GM23338 (cell line): ENCODE results near the gene FLNB.

Experiments used
- EZH2 ChIP-seq: fragments of 200-600 bp; sonication (generic); IDR thresholded peaks from one replicate; pipeline ENCODE4 v1.8.0; 2017; ENCODE audit warnings: antibody characterized with exemption, mild to moderate bottlenecking, low read depth; ENCODE audit not compliant: unreplicated experiment
- EZH2phosphoT487 ChIP-seq: fragments of 200-600 bp; sonication (generic); IDR thresholded peaks from one replicate; pipeline ENCODE4 v1.8.1; 2018; ENCODE audit warnings: antibody characterized with exemption; ENCODE audit not compliant: unreplicated experiment
- POLR2AphosphoS5 ChIP-seq: IDR thresholded peaks from 2 replicates; pipeline ENCODE4 v1.6.1; 2016; ENCODE audit warnings: antibody characterized with exemption, low read depth
- ZNF114 ChIP-seq: fragments of 250-450 bp; sonication (Bioruptor Pico); IDR thresholded peaks from 2 replicates; pipeline ENCODE4 v1.5.0; 2020; ENCODE audit warnings: mild to moderate bottlenecking, moderate library complexity
- TF ChIP-seq, protein P1 (sequence below), 2 experiments: fragments of 200-600 bp in 1 of 2; sonication (generic) in 1 of 2; conservative IDR thresholded peaks; 2 replicates each; pipeline versions ENCODE4 v1.5.1 to v1.6.1; 2016 to 2017; ENCODE audit warnings: antibody characterized with exemption in 2 of 2, low read depth in 2 of 2, mild to moderate bottlenecking in 2 of 2, moderate library complexity in 1 of 2
- TF ChIP-seq, protein P2 (sequence below): IDR thresholded peaks from one replicate; pipeline ENCODE4 v1.6.1; 2018; ENCODE audit warnings: antibody characterized with exemption; ENCODE audit not compliant: unreplicated experiment

DNA sequence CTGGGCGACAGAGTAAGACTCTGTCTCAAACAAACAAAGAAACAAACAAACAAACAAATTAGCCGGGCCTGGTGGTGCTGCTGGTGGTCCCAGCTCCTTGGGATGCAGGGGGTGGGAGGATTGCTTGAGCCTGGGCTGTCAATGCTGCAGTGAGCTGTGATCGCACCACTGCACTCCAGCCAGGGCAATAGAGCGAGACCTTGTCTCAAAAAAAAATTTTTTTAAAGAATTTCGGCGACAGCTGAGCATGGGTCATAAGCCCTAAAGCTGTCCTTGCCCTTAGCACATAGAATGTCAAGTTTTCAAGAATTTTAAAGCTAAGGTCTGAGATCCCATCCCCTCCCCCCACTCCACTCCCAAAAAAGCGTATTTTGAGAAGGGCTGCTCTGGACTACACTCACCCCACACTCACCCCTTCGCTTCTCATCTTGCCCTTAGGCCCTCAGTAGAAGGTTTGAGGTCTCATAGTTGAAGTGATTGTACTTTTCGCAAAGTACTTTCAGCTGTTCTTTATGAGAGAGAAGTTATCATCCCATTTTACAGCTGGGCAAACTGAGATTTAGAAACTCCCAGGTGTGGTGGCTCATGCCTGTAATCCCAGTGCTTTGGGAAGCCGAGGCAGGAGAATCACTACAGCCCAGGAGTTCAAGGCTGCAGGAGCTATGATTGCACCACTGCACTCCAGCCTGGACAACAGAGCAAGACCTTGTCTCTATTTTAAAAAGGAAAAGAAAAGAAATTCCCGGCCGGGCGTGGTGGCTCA, 34.3 kb upstream of the FLNB start:
- no peak for TF ChIP-seq EZH2phosphoT487
- TF ChIP-seq, protein P1, sequence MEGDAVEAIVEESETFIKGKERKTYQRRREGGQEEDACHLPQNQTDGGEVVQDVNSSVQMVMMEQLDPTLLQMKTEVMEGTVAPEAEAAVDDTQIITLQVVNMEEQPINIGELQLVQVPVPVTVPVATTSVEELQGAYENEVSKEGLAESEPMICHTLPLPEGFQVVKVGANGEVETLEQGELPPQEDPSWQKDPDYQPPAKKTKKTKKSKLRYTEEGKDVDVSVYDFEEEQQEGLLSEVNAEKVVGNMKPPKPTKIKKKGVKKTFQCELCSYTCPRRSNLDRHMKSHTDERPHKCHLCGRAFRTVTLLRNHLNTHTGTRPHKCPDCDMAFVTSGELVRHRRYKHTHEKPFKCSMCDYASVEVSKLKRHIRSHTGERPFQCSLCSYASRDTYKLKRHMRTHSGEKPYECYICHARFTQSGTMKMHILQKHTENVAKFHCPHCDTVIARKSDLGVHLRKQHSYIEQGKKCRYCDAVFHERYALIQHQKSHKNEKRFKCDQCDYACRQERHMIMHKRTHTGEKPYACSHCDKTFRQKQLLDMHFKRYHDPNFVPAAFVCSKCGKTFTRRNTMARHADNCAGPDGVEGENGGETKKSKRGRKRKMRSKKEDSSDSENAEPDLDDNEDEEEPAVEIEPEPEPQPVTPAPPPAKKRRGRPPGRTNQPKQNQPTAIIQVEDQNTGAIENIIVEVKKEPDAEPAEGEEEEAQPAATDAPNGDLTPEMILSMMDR (conservative IDR thresholded peaks at IDR 0.05; ENCODE audit: low read depth in 2 of 2) = no peak
- TF ChIP-seq EZH2 = no peak
- no peak for TF ChIP-seq ZNF114 (CRISPR knock-in tag)
- TF ChIP-seq POLR2AphosphoS5 = no peak
- TF ChIP-seq, protein P2, sequence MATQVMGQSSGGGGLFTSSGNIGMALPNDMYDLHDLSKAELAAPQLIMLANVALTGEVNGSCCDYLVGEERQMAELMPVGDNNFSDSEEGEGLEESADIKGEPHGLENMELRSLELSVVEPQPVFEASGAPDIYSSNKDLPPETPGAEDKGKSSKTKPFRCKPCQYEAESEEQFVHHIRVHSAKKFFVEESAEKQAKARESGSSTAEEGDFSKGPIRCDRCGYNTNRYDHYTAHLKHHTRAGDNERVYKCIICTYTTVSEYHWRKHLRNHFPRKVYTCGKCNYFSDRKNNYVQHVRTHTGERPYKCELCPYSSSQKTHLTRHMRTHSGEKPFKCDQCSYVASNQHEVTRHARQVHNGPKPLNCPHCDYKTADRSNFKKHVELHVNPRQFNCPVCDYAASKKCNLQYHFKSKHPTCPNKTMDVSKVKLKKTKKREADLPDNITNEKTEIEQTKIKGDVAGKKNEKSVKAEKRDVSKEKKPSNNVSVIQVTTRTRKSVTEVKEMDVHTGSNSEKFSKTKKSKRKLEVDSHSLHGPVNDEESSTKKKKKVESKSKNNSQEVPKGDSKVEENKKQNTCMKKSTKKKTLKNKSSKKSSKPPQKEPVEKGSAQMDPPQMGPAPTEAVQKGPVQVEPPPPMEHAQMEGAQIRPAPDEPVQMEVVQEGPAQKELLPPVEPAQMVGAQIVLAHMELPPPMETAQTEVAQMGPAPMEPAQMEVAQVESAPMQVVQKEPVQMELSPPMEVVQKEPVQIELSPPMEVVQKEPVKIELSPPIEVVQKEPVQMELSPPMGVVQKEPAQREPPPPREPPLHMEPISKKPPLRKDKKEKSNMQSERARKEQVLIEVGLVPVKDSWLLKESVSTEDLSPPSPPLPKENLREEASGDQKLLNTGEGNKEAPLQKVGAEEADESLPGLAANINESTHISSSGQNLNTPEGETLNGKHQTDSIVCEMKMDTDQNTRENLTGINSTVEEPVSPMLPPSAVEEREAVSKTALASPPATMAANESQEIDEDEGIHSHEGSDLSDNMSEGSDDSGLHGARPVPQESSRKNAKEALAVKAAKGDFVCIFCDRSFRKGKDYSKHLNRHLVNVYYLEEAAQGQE = no peak
